H1 (cell line): ENCODE data around the gene ASH1L.

Experiments
- BACH1 ChIP-seq: IDR thresholded peaks from 2 replicates; pipeline ENCODE4 v1.6.1; 2012; ENCODE audit warnings: low read length, improper control_type of control experiment
- CEBPB ChIP-seq: IDR thresholded peaks from 2 replicates; pipeline ENCODE4 v1.6.1; 2012; ENCODE audit warnings: low read depth, low read length
- CTCF ChIP-seq, 3 experiments: IDR thresholded peaks; 1 replicate in 2 of 3; 2 replicates in 1 of 3; pipeline versions ENCODE4 v1.5.1 to v1.6.1; 2011; ENCODE audit warnings: low read length in 3 of 3, mild to moderate bottlenecking in 3 of 3, inconsistent platforms in 2 of 3, low read depth in 1 of 3, moderate library complexity in 1 of 3; ENCODE audit not compliant: insufficient read depth in 1 of 3; ENCODE audit errors: control extremely low read depth in 1 of 3
- EZH2 ChIP-seq: fragments of 200-600 bp; sonication (generic); IDR thresholded peaks from 2 replicates; pipeline ENCODE4 v1.7.1; 2012; ENCODE audit warnings: low read depth, mild to moderate bottlenecking, moderate library complexity, low read length, inconsistent platforms; ENCODE audit not compliant: severe bottlenecking
- NRF1 ChIP-seq: IDR thresholded peaks from 2 replicates; pipeline ENCODE4 v1.6.1; 2011; ENCODE audit warnings: mild to moderate bottlenecking, low read depth, low read length, improper control_type of control experiment
- POLR2AphosphoS5 ChIP-seq: IDR thresholded peaks from 2 replicates; pipeline ENCODE4 v1.6.1; 2011; ENCODE audit warnings: low read depth, low read length
- RAD21 ChIP-seq, 2 experiments: IDR thresholded peaks in 1 of 2; conservative IDR thresholded peaks in 1 of 2; 2 replicates each; pipeline ENCODE4 v1.6.1; 2011; ENCODE audit warnings: low read depth in 2 of 2, low read length in 2 of 2, improper control_type of control experiment in 1 of 2, inconsistent platforms in 1 of 2, mild to moderate bottlenecking in 1 of 2, moderate library complexity in 1 of 2
- RBBP5 ChIP-seq: IDR thresholded peaks from 2 replicates; pipeline ENCODE4 v1.7.1; 2012; ENCODE audit warnings: low read depth, mild to moderate bottlenecking, inconsistent platforms, low read length, moderate library complexity, borderline replicate concordance
- RFX5 ChIP-seq: IDR thresholded peaks from 2 replicates; pipeline ENCODE4 v1.6.1; 2011; ENCODE audit warnings: low read depth, low read length, improper control_type of control experiment, borderline replicate concordance
- TAF1 ChIP-seq: IDR thresholded peaks from 2 replicates; pipeline ENCODE4 v1.6.1; 2011; ENCODE audit warnings: mild to moderate bottlenecking, low read depth, low read length
- TCF12 ChIP-seq: IDR thresholded peaks from 2 replicates; pipeline ENCODE4 v1.6.1; 2011; ENCODE audit warnings: low read depth, mild to moderate bottlenecking, low read length

GRCh38 chr1:155296661-155297060, 265.9 kb downstream of the ASH1L start:
- TF ChIP-seq NRF1 (no peak), RAD21 (IDR thresholded peaks at IDR 0.05 in 1 of 2, conservative IDR thresholded peaks at IDR 0.05 in 1 of 2; ENCODE audit: low read depth in 2 of 2, low read length in 2 of 2) (no peak), CTCF (IDR thresholded peaks at IDR 0.05; ENCODE audit: control extremely low read depth in 1 of 3, insufficient read depth in 1 of 3, low read depth in 1 of 3, low read length in 3 of 3) (no peak), EZH2 (no peak), RBBP5 (no peak), BACH1 (no peak), RFX5 (no peak), CEBPB (no peak), TAF1 (no peak), POLR2AphosphoS5 (no peak), TCF12 (no peak)
